WTC11 (cell line): ENCODE measurements around the gene TMEM117. TPM values are rescaled to one million over a fixed set of nuclear protein-coding genes. Genes with fewer than 3 reads are reported as not detected.

Experiments
- ATAC-seq: fragments of 200-7000 bp; cut with Tn5 transposase; 2 replicates; pipeline ENCODE4 v1.10.0; 2021; ENCODE audit warnings: mild to moderate bottlenecking, moderate library complexity
- CTCF ChIA-PET: fragments of 300-600 bp; sonication (Branson Sonifier 250); formaldehyde crosslinking; loops from one replicate; lab custom pipeline; 2021; ENCODE audit warnings: antibody characterized with exemption; lab: Charles Lee
- POLR2A ChIA-PET: fragments of 350-600 bp; sonication (Branson Sonifier 250); formaldehyde crosslinking; loops from one replicate; lab custom pipeline; 2021; ENCODE audit warnings: antibody characterized with exemption; lab: Charles Lee
- DNase-seq: peaks from one replicate; pipeline ENCODE4 v3.0.0; 2021; ENCODE audit warnings: low spot score
- H3K27ac Mint-ChIP-seq: 2 replicates; pipeline ENCODE4 v1.8.0; 2021; ENCODE audit warnings: mixed read lengths
- H3K27me3 Mint-ChIP-seq: 2 replicates; pipeline ENCODE4 v1.8.0; 2021; ENCODE audit warnings: low read depth, mild to moderate bottlenecking, moderate library complexity, mixed read lengths
- H3K36me3 Mint-ChIP-seq: 2 replicates; pipeline ENCODE4 v1.8.0; 2021; ENCODE audit warnings: mixed read lengths
- H3K4me1 Mint-ChIP-seq: 2 replicates; pipeline ENCODE4 v1.8.0; 2022; ENCODE audit warnings: mixed read lengths
- H3K4me3 Mint-ChIP-seq: 2 replicates; pipeline ENCODE4 v1.8.0; 2021; ENCODE audit warnings: mild to moderate bottlenecking, moderate library complexity, mixed read lengths
- H3K9me3 Mint-ChIP-seq: 2 replicates; pipeline ENCODE4 v1.8.0; 2021; ENCODE audit warnings: mixed read lengths
- CREB1 ChIP-seq: sonication (generic); formaldehyde crosslinking; IDR thresholded peaks from 2 replicates; pipeline ENCODE4 v1.8.0; 2023; ENCODE audit warnings: mild to moderate bottlenecking, missing genetic modification reagents
- E2F1 ChIP-seq: sonication (generic); formaldehyde crosslinking; IDR thresholded peaks from 2 replicates; pipeline ENCODE4 v1.8.0; 2022; ENCODE audit warnings: mild to moderate bottlenecking, missing genetic modification reagents
- E2F4 ChIP-seq: sonication (generic); formaldehyde crosslinking; IDR thresholded peaks from 2 replicates; pipeline ENCODE4 v1.8.1; 2022; ENCODE audit warnings: low read depth, mild to moderate bottlenecking, moderate library complexity, missing genetic modification reagents, borderline replicate concordance
- GABPB1 ChIP-seq: sonication (generic); formaldehyde crosslinking; IDR thresholded peaks from 2 replicates; pipeline ENCODE4 v1.8.1; 2023; ENCODE audit warnings: mild to moderate bottlenecking, missing genetic modification reagents
- GRHL2 ChIP-seq: fragments of 250-450 bp; sonication (Bioruptor Pico); IDR thresholded peaks from 2 replicates; pipeline ENCODE4 v1.8.0; 2022; ENCODE audit warnings: mild to moderate bottlenecking, moderate library complexity; ENCODE audit not compliant: insufficient replicate concordance, severe bottlenecking
- HMGA2 ChIP-seq: fragments of 250-450 bp; sonication (Bioruptor Pico); IDR thresholded peaks from 2 replicates; pipeline ENCODE4 v1.4.0; 2021; ENCODE audit warnings: mild to moderate bottlenecking, moderate library complexity
- NR3C1 ChIP-seq: sonication (generic); formaldehyde crosslinking; conservative IDR thresholded peaks from 2 replicates; pipeline ENCODE4 v1.8.1; 2023; ENCODE audit warnings: low read depth, mild to moderate bottlenecking, missing genetic modification reagents
- PRDM15 ChIP-seq: sonication (generic); formaldehyde crosslinking; IDR thresholded peaks from 2 replicates; pipeline ENCODE4 v1.8.0; 2022; ENCODE audit warnings: missing genetic modification reagents
- STAT6 ChIP-seq: sonication (generic); formaldehyde crosslinking; conservative IDR thresholded peaks from 2 replicates; pipeline ENCODE4 v1.8.1; 2023; ENCODE audit warnings: mild to moderate bottlenecking, low read depth, missing genetic modification reagents, moderate library complexity
- USF2 ChIP-seq: sonication (generic); formaldehyde crosslinking; IDR thresholded peaks from 2 replicates; pipeline ENCODE4 v1.8.1; 2023; ENCODE audit warnings: mild to moderate bottlenecking, missing genetic modification reagents, moderate library complexity
- ZNF138 ChIP-seq: sonication (generic); formaldehyde crosslinking; conservative IDR thresholded peaks from 2 replicates; pipeline ENCODE4 v1.8.1; 2022; ENCODE audit warnings: mild to moderate bottlenecking, moderate library complexity, missing genetic modification reagents
- ZNF219 ChIP-seq: sonication (generic); formaldehyde crosslinking; IDR thresholded peaks from 2 replicates; pipeline ENCODE4 v1.8.0; 2023; ENCODE audit warnings: missing genetic modification reagents, mild to moderate bottlenecking, borderline replicate concordance
- ZNF263 ChIP-seq: sonication (generic); formaldehyde crosslinking; IDR thresholded peaks from 2 replicates; pipeline ENCODE4 v1.8.1; 2022; ENCODE audit warnings: low read depth, mild to moderate bottlenecking, moderate library complexity, missing genetic modification reagents
- ZNF532 ChIP-seq: fragments of 250-450 bp; sonication (Bioruptor Pico); IDR thresholded peaks from 2 replicates; pipeline ENCODE4 v1.9.0; 2021; ENCODE audit warnings: mild to moderate bottlenecking, borderline replicate concordance
- total RNA-seq: library from RNA; stranded (reverse); gene quantifications from 3 replicates; pipeline ENCODE4 v1.2.3, GENCODE V29; 2021

The TMEM117 gene
- total RNA-seq, 1 experiment from 2014 or later = 1.5 TPM

GRCh38 chr12:43981726-43982125 lies 145.8 kb downstream of the TMEM117 start:
- Mint-ChIP-seq H3K27me3 (peaks cover 3% of the 10 kb centered on the region), H3K4me1 (peaks cover 18% of the 10 kb centered on the region), H3K27ac (no peak overlapping the region), H3K9me3 (peaks cover 56% of the 10 kb centered on the region), H3K4me3 (no peak overlapping the region), H3K36me3 (peaks cover 53% of the 10 kb centered on the region)
- no peak for ATAC-seq
- DNase-seq = no peak
- ChIA-PET POLR2A (no interaction called here), CTCF (interaction anchor here (1.2 kb wide), 1 partner anchor 19 kb away, joined by 3 read pairs; no protein-coding TSS in a partner anchor)
- no peak for TF ChIP-seq ZNF219 (CRISPR knock-in tag)
- no peak for TF ChIP-seq GABPB1 (CRISPR knock-in tag)
- no peak for TF ChIP-seq PRDM15
- no peak for TF ChIP-seq ZNF263
- TF ChIP-seq CREB1 (CRISPR knock-in tag) = no peak
- no peak for TF ChIP-seq ZNF138
- no peak for TF ChIP-seq HMGA2 (CRISPR knock-in tag)
- no peak for TF ChIP-seq ZNF532 (CRISPR knock-in tag)
- TF ChIP-seq USF2 (CRISPR knock-in tag) = no peak
- no peak for TF ChIP-seq E2F1
- TF ChIP-seq GRHL2 (CRISPR knock-in tag) = no peak
- TF ChIP-seq E2F4 (CRISPR knock-in tag) = no peak
- no peak for TF ChIP-seq STAT6 (CRISPR knock-in tag)
- TF ChIP-seq NR3C1 (CRISPR knock-in tag) = no peak
